Astrocyte (in vitro differentiated cells and primary cell): Measurements from ENCODE around the gene ACTL6A.

Source experiments
- EZH2 ChIP-seq: IDR thresholded peaks from 2 replicates; pipeline ENCODE4 v1.6.1; 2012; ENCODE audit warnings: mild to moderate bottlenecking, low read length, inconsistent platforms; ENCODE audit not compliant: insufficient read depth
- TF ChIP-seq, protein P1 (sequence below): IDR thresholded peaks from 2 replicates; pipeline ENCODE4 v1.5.1; 2011; ENCODE audit warnings: low read depth, mild to moderate bottlenecking, inconsistent platforms, low read length, moderate library complexity; ENCODE audit not compliant: insufficient read depth

DNA sequence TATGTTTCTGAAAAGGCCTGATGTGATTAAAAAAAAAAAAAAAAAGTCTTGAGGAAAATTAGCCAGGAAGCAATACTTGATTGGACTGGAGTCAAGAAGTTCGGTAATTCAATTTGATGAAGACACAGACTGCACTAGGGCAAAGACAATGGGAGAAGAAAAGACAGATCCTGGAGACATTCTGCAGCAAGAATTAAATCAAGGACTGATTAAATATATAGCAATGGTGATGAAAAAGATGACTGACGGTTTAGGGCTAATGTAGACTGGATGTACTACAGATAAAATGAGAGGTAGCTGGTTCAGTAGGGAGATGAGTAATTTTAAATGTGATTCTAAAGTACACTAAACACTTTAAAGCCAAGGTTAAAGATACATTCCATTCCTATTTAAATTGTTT, 27.9 kb downstream of the ACTL6A start:
- TF ChIP-seq, protein P1, sequence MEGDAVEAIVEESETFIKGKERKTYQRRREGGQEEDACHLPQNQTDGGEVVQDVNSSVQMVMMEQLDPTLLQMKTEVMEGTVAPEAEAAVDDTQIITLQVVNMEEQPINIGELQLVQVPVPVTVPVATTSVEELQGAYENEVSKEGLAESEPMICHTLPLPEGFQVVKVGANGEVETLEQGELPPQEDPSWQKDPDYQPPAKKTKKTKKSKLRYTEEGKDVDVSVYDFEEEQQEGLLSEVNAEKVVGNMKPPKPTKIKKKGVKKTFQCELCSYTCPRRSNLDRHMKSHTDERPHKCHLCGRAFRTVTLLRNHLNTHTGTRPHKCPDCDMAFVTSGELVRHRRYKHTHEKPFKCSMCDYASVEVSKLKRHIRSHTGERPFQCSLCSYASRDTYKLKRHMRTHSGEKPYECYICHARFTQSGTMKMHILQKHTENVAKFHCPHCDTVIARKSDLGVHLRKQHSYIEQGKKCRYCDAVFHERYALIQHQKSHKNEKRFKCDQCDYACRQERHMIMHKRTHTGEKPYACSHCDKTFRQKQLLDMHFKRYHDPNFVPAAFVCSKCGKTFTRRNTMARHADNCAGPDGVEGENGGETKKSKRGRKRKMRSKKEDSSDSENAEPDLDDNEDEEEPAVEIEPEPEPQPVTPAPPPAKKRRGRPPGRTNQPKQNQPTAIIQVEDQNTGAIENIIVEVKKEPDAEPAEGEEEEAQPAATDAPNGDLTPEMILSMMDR: no peak
- no peak for TF ChIP-seq EZH2
